HG02884 (cell line): Measurements from ENCODE around the gene ZSCAN20.

ENCODE experiments used
- ATAC-seq: cut with Tn5 transposase; IDR thresholded peaks from one replicate; pipeline ENCODE4 v1.9.1; 2021; ENCODE audit warnings: mild to moderate bottlenecking, moderate library complexity; ENCODE audit not compliant: unreplicated experiment

ZSCAN20 gene

GRCh38 chr1:33527934-33528333 is 55.5 kb downstream of the ZSCAN20 start:
- no peak for ATAC-seq

- no peak for ATAC-seq
These were observed 57.5 kb downstream of the ZSCAN20 start for GRCh38 chr1:33529957-33530356.

GRCh38 chr1:33532250-33532649 is 59.8 kb downstream of the ZSCAN20 start:
- no peak for ATAC-seq

DNA sequence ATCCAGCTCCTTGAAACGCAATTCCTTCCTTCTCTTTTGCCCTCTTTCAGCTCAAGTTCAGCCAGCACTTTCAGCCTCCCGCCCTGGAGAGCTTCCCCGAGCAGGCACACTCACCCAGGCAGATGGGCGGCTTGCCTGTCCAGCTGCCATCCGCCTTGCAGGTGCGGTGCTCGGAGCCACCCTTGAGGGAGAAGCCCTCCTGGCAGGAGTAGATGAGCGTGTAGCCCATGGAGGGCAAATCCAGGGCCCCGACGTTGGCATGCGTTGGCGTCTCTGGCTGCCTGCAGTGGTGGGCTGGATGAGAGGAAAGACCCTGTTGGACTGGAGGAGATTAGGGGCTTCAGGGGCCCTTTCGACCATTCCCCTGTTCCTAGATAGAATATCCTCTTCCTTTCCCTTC is 60.5 kb downstream of the ZSCAN20 start:
- no peak for ATAC-seq

- ATAC-seq, result no peak
These were observed 62.9 kb downstream of the ZSCAN20 start for GRCh38 chr1:33535334-33535733.

- ATAC-seq, result no peak
These were observed 65.4 kb downstream of the ZSCAN20 start for GRCh38 chr1:33537885-33538284.

- ATAC-seq, result no peak
These were observed 69.5 kb downstream of the ZSCAN20 start for GRCh38 chr1:33541966-33542365.
